GM19455 (cell line): Measurements from ENCODE around the gene UPF3A.
"Not testable (repeated sequence)": the region's sequence is repeated elsewhere in the genome, so short reads cannot be mapped to it uniquely, and the experiment has no call there.

Experiments
- ATAC-seq: cut with Tn5 transposase; IDR thresholded peaks from one replicate; pipeline ENCODE4 v1.9.1; 2021; ENCODE audit not compliant: unreplicated experiment

The UPF3A gene

GRCh38 chr13:114333881-114334280, 52.5 kb downstream of the UPF3A start:
- ATAC-seq = not testable (repeated sequence)

GRCh38 chr13:114334305-114335053, 53.1 kb downstream of the UPF3A start:
- no peak for ATAC-seq

- ATAC-seq = not testable (repeated sequence)
Observed at GRCh38 chr13:114336457-114336856, 55.1 kb downstream of the UPF3A start.

- no peak for ATAC-seq
Observed at GRCh38 chr13:114338959-114339358, 57.6 kb downstream of the UPF3A start.

- no peak for ATAC-seq
Observed at GRCh38 chr13:114339857-114340534, 58.6 kb downstream of the UPF3A start.

- ATAC-seq = no peak
Observed at GRCh38 chr13:114341003-114341777, 59.8 kb downstream of the UPF3A start.

GRCh38 chr13:114347256-114347655, 65.9 kb downstream of the UPF3A start:
- not testable (repeated sequence) for ATAC-seq

GRCh38 chr13:114352763-114353162, 71.4 kb downstream of the UPF3A start:
- not testable (repeated sequence) for ATAC-seq

GRCh38 chr13:114353382-114353781, 72.0 kb downstream of the UPF3A start:
- ATAC-seq = not testable (repeated sequence)
